HEK293 (cell line): Measurements from ENCODE around the gene RAET1G.

ENCODE experiments used
- CTCF ChIA-PET: fragments of 350-600 bp; formaldehyde crosslinking; extraction: SDS; loops from one replicate; lab custom pipeline; 2021; ENCODE audit warnings: antibody characterized with exemption; lab: Yijun Ruan, JAX
- POLR2A ChIA-PET: fragments of 300-600 bp; formaldehyde crosslinking; extraction: SDS; loops from one replicate; lab custom pipeline; 2020; ENCODE audit warnings: antibody characterized with exemption, inconsistent platforms; lab: Yijun Ruan, JAX
- H3K27ac ChIP-seq: fragments of 200-500 bp; sonication (Bioruptor generic); 2 replicates; pipeline ENCODE4 v1.5.1; 2014; ENCODE audit warnings: low read depth, low read length, control low read depth, inconsistent platforms; ENCODE audit errors: extremely low read depth
- H3K36me3 ChIP-seq, 2 experiments: fragments of 200-500 bp in 1 of 2; sonication (Bioruptor generic) in 1 of 2; 1 replicate in 1 of 2; 2 replicates in 1 of 2; pipeline ENCODE4 v1.5.1; 2014 to 2017; ENCODE audit warnings: inconsistent platforms in 2 of 2, low read length in 2 of 2; ENCODE audit not compliant: control insufficient read depth in 2 of 2, insufficient read depth in 1 of 2
- H3K4me1 ChIP-seq: fragments of 200-500 bp; sonication (Bioruptor generic); 2 replicates; pipeline ENCODE4 v1.5.1; 2014; ENCODE audit warnings: mild to moderate bottlenecking, low read length, inconsistent platforms; ENCODE audit not compliant: control insufficient read depth, insufficient read depth
- H3K4me3 ChIP-seq: 2 replicates; pipeline ENCODE4 v1.5.1; 2011; ENCODE audit warnings: low read depth, mild to moderate bottlenecking, control low read depth, low read length, moderate library complexity
- H3K9me3 ChIP-seq: fragments of 200-500 bp; sonication (Bioruptor generic); 2 replicates; pipeline ENCODE4 v1.5.1; 2014; ENCODE audit warnings: low read depth, low read length, inconsistent platforms; ENCODE audit not compliant: control insufficient read depth, insufficient read depth
- OVOL3 ChIP-seq: fragments of 450-650 bp; formaldehyde crosslinking; IDR thresholded peaks from 2 replicates; pipeline ENCODE4 v1.5.1; 2016; ENCODE audit warnings: missing biosample characterization, missing genetic modification characterization
- PRDM1 ChIP-seq: fragments of 450-650 bp; formaldehyde crosslinking; IDR thresholded peaks from 2 replicates; pipeline ENCODE4; 2016; ENCODE audit warnings: missing biosample characterization, missing genetic modification characterization
- ZBTB17 ChIP-seq: fragments of 450-650 bp; formaldehyde crosslinking; IDR thresholded peaks from 2 replicates; pipeline ENCODE4 v1.5.1; 2016; ENCODE audit warnings: missing biosample characterization, missing genetic modification characterization
- ZNF114 ChIP-seq: fragments of 450-650 bp; formaldehyde crosslinking; IDR thresholded peaks from 2 replicates; pipeline ENCODE4 v1.5.0; 2017; ENCODE audit warnings: missing biosample characterization, missing genetic modification characterization
- ZNF248 ChIP-seq: fragments of 450-650 bp; formaldehyde crosslinking; IDR thresholded peaks from 2 replicates; pipeline ENCODE4 v1.5.1; 2017; ENCODE audit warnings: missing biosample characterization, missing genetic modification characterization
- ZNF521 ChIP-seq: fragments of 450-650 bp; formaldehyde crosslinking; IDR thresholded peaks from 2 replicates; pipeline ENCODE4 v1.5.1; 2017; ENCODE audit warnings: missing biosample characterization, mild to moderate bottlenecking, missing genetic modification characterization
- ZNF558 ChIP-seq: fragments of 450-650 bp; formaldehyde crosslinking; IDR thresholded peaks from 2 replicates; pipeline ENCODE4 v1.5.1; 2016; ENCODE audit warnings: missing biosample characterization, missing genetic modification characterization
- ZNF585B ChIP-seq: fragments of 450-650 bp; formaldehyde crosslinking; IDR thresholded peaks from 2 replicates; pipeline ENCODE4 v1.5.1; 2016; ENCODE audit warnings: missing biosample characterization, missing genetic modification characterization

Gene RAET1G

GRCh38 chr6:149869275-149869892, 53.5 kb downstream of the RAET1G start (continued):
- TF ChIP-seq ZNF585B (tag by site-specific recombination) (no peak), ZNF521 (no peak), ZNF558 (tag by site-specific recombination) (no peak), ZNF114 (tag by site-specific recombination) (no peak), PRDM1 (tag by site-specific recombination) (no peak), OVOL3 (no peak)
- TF ChIP-seq, all 188 proteins: peak for 0

- Histone ChIP-seq H3K4me1 (no peaks in the 10 kb centered on the region), H3K27ac (no peak overlapping the region), H3K9me3 (no peaks in the 10 kb centered on the region), H3K36me3 (no peaks in the 10 kb centered on the region), H3K4me3 (no peak overlapping the region)
- ChIA-PET POLR2A (no interaction called here), CTCF (interaction anchor here (0.6 to 1.7 kb wide), 6 partner anchors 19 to 51 kb away, joined by 3 to 6 read pairs (median 4); partner anchors contain the start of gene RAET1E)
- no peak for TF ChIP-seq ZNF248 (tag by site-specific recombination)
- TF ChIP-seq ZBTB17 (tag by site-specific recombination), result peak; percentile 56
Observed at GRCh38 chr6:149867876-149868640, 54.9 kb downstream of the RAET1G start.
